ENCODE results near the gene TMEM217.

TMEM217 gene

DNA sequence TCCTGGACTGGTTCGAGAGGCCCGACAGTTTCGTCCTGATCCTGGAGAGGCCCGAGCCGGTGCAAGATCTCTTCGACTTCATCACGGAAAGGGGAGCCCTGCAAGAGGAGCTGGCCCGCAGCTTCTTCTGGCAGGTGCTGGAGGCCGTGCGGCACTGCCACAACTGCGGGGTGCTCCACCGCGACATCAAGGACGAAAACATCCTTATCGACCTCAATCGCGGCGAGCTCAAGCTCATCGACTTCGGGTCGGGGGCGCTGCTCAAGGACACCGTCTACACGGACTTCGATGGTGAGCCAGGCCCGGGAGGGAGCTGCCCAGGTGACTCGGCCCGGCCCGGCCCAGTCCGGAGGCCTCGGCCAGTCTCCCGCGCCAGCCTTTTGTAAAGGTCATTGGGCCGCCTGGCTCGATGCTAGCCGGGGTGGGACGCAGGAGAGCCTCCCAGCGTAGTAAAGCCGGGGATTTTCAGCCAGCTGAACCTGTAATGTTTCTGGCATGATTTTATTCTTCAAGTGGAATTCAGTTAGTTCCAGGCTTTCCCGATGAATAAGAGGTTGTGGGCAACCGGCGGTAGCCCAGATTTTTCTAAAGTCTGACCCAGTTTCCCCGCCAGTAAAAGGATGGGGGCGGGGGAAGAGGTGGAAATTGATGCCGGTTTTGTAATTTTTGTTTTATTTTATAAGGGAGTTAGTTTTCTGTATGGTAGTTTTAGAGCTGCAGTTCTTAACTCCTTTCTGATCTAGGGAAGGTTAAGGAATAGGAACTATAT, 86.6 kb downstream of the TMEM217 start:
- in situ Hi-C loops (cut with HindIII; ENCODE audit: low sequenced_read_pairs), result no loop called here
- TF ChIP-seq, protein P1, sequence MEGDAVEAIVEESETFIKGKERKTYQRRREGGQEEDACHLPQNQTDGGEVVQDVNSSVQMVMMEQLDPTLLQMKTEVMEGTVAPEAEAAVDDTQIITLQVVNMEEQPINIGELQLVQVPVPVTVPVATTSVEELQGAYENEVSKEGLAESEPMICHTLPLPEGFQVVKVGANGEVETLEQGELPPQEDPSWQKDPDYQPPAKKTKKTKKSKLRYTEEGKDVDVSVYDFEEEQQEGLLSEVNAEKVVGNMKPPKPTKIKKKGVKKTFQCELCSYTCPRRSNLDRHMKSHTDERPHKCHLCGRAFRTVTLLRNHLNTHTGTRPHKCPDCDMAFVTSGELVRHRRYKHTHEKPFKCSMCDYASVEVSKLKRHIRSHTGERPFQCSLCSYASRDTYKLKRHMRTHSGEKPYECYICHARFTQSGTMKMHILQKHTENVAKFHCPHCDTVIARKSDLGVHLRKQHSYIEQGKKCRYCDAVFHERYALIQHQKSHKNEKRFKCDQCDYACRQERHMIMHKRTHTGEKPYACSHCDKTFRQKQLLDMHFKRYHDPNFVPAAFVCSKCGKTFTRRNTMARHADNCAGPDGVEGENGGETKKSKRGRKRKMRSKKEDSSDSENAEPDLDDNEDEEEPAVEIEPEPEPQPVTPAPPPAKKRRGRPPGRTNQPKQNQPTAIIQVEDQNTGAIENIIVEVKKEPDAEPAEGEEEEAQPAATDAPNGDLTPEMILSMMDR (IDR thresholded peaks at IDR 0.05; ENCODE audit: low read depth, low read length, missing control alignments), result no peak
- no peak for DNase-seq (ENCODE audit: low read depth)
- H3K4me3 ChIP-seq (ENCODE audit: low read depth, low read length), result peak overlapping the region; percentile 96

DNA sequence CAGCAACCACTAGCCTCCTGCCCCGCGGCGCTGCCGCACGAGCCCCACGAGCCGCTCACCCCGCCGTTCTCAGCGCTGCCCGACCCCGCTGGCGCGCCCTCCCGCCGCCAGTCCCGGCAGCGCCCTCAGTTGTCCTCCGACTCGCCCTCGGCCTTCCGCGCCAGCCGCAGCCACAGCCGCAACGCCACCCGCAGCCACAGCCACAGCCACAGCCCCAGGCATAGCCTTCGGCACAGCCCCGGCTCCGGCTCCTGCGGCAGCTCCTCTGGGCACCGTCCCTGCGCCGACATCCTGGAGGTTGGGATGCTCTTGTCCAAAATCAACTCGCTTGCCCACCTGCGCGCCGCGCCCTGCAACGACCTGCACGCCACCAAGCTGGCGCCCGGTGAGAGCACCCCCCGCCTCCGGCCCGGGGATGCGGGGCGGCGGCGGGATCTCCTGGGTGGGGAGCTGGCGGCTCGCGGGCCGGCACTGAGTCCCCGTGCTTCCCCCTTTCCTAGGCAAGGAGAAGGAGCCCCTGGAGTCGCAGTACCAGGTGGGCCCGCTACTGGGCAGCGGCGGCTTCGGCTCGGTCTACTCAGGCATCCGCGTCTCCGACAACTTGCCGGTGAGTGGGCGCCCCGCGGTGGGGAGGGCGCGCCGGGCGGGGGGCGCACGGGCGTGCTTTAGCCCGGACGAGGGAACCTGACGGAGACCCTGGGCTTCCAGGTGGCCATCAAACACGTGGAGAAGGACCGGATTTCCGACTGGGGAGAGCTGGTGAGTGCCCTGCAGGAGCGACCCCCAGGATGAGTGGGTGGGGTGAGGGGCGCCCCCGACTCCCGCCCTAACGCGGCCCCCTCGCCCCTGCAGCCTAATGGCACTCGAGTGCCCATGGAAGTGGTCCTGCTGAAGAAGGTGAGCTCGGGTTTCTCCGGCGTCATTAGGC, 87.4 kb downstream of the TMEM217 start:
- in situ Hi-C loops (cut with HindIII; ENCODE audit: low sequenced_read_pairs), result no loop called here

DNA sequence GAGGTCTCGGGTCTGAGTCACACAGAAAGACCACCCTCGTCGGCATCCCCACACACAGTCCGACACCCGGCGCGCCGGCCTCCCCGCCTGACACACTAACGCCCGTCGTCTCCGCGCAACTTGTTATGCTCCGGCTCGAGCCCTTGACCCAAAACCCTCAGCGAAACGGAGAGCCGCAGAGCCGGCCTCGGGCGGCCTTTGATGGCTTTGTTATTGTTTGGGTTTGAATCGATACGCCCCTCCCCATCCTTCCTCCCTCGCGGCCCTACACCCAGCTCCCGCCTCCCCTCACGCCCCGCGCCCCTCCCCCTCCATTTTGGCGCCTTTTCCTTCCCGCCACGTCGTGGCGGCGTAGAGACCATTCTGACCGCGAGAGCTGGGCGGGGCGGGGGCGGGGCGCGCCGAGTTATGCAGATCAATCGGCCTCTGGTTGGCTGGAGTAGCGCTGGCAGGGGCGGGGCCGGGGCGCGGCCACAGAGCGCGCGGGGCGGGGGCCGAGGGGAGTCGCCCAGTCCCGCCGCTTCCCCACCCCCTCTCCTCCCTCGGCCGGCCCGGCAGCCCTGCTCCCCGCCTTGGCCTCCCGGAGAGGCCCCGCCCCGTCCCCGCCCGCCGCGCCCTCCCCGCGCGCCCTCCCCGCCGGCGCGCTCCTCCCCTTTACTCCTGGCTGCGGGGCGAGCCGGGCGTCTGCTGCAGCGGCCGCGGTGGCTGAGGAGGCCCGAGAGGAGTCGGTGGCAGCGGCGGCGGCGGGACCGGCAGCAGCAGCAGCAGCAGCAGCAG, 88.3 kb downstream of the TMEM217 start, which contains the start of gene PIM1:
Gene PIM1 (plus strand): TSS at position 657 of the 777 bp plus-strand sequence. CDS start 424 bp downstream, outside the sequence.
- TF ChIP-seq, protein P1 (IDR thresholded peaks at IDR 0.05; ENCODE audit: low read depth, low read length, missing control alignments), result no peak
- H3K4me3 ChIP-seq (ENCODE audit: low read depth, low read length), result peak within 1 kb of the TSS; percentile 96
- in situ Hi-C loops (cut with HindIII; ENCODE audit: low sequenced_read_pairs), result loop anchor here (5.0 kb wide), 1 partner anchor 42 kb away; no protein-coding TSS in a partner anchor
- DNase-seq (ENCODE audit: low read depth), result peak; percentile 90

More for the DNA sequence above, 87.4 kb downstream of the TMEM217 start:
- no peak for DNase-seq (ENCODE audit: low read depth)
- TF ChIP-seq, protein P1 (IDR thresholded peaks at IDR 0.05; ENCODE audit: low read depth, low read length, missing control alignments), result peak; percentile 25
- peak overlapping the region; percentile 96 for H3K4me3 ChIP-seq (ENCODE audit: low read depth, low read length)

DNA sequence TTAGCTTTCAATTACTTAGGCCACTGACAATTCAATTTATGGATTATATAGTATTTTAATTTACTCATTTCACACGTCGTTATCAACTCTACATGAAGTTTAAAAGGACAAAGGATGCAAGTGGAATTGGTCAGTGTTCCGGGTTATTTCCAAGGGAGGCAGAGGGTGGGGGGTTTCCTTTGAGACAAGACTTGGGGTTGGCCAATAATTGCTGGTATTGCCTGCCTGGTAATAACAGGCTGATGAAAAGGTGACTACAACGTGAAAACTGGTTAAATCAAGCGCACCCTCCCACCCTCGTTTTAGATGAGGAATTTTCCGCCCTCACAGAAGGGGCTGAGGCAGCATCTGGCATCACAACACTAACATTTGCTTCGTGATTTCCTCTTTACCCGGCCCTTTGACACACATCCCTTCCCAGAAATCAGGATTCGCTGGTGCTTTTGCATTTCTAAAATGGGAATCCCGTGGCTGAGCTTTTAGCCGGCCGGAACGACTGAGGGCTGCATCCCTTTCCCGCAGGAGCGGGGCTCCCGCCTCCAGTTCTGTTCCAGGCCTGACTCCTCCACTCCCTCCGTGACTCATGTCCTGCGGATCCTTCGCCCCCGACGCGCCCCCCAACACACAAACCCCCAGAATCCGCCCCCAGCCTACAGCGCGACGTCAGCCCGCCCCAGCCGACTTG, 89.0 kb downstream of the TMEM217 start:
- in situ Hi-C loops (cut with HindIII; ENCODE audit: low sequenced_read_pairs), result loop anchor here (5.0 kb wide), 1 partner anchor 42 kb away; no protein-coding TSS in a partner anchor
- TF ChIP-seq, protein P1 (IDR thresholded peaks at IDR 0.05; ENCODE audit: low read depth, low read length, missing control alignments), result no peak
- peak overlapping the region; percentile 47 for H3K4me3 ChIP-seq (ENCODE audit: low read depth, low read length)
- no peak for DNase-seq (ENCODE audit: low read depth)

DNA sequence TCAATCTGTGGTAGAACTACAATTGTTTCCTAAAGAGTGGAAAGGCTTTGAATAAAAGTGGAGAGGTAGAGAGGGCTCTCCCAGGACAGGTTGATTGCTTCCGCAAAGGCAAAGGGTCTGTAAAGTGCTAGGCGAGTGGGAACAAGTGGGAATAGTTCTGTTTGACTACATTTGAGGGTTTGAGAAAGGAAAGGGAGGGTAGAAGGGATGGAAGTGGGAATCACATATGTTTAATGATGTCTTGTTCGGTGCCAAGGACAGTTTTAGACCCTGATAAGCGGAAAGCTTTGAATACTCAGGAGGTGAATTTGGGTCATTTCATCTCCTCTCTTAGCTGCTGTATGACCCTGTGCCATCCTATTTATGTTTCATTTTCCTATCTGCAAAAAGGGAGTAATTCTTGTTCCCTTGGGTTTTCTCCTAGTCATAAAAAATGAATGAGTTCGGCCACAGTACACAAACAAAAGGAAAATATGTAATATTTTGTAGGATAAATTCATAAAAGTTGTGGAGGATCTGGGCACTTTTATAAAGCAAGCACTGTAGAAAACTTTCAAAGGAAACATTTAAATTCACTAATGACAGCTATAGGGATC, 89.7 kb downstream of the TMEM217 start:
- DNase-seq (ENCODE audit: low read depth), result no peak
- in situ Hi-C loops (cut with HindIII; ENCODE audit: low sequenced_read_pairs), result loop anchor here (5.0 kb wide), 1 partner anchor 41 kb away; no protein-coding TSS in a partner anchor
- H3K4me3 ChIP-seq (ENCODE audit: low read depth, low read length), result no peak overlapping the region
- TF ChIP-seq, protein P1 (IDR thresholded peaks at IDR 0.05; ENCODE audit: low read depth, low read length, missing control alignments), result no peak
